CD4-positive, alpha-beta T cell treated with Interleukin-15 for 4 hours (primary cell): ENCODE data around the gene WBP2.
A peak's percentile ranks its signal among the peaks of the same experiment; 100 is the strongest.
"Not testable (repeated sequence)": the region's sequence is repeated elsewhere in the genome, so short reads cannot be mapped to it uniquely, and the experiment has no call there.

ENCODE experiments used
- DNase-seq: peaks from one replicate; pipeline ENCODE4 v3.0.0-alpha.2; 2020; ENCODE audit warnings: low spot score

The WBP2 gene

GRCh38 chr17:75865404-75866188, 10.5 kb upstream of the WBP2 start:
- DNase-seq, result not testable (repeated sequence)

- peak; percentile 34 for DNase-seq
Measured at GRCh38 chr17:75864887-75865286, 9.8 kb upstream of the WBP2 start.

- DNase-seq, result peak; percentile 45
Measured at GRCh38 chr17:75864448-75864871, 9.3 kb upstream of the WBP2 start.

GRCh38 chr17:75861927-75862317, 6.8 kb upstream of the WBP2 start:
- no peak for DNase-seq

- not testable (repeated sequence) for DNase-seq
Measured at GRCh38 chr17:75859358-75859757, 4.2 kb upstream of the WBP2 start.

GRCh38 chr17:75856062-75856756, 1.1 kb upstream of the WBP2 start:
- no peak for DNase-seq

- no peak for DNase-seq
Measured at GRCh38 chr17:75854881-75855309, 240 bp downstream of the WBP2 start.

GRCh38 chr17:75854101-75854748, 910 bp downstream of the WBP2 start:
- DNase-seq, result no peak

GRCh38 chr17:75853433-75853832, 1.7 kb downstream of the WBP2 start:
- no peak for DNase-seq

- DNase-seq, result not testable (repeated sequence)
Measured at GRCh38 chr17:75851693-75851991, 3.5 kb downstream of the WBP2 start.

- no peak for DNase-seq
Measured at GRCh38 chr17:75850928-75851692, 4.0 kb downstream of the WBP2 start.

GRCh38 chr17:75849724-75850123, 5.4 kb downstream of the WBP2 start:
- DNase-seq, result no peak

GRCh38 chr17:75849279-75849646, 5.9 kb downstream of the WBP2 start:
- no peak for DNase-seq

GRCh38 chr17:75848523-75849278, 6.4 kb downstream of the WBP2 start:
- DNase-seq, result peak; percentile 84

GRCh38 chr17:75847614-75848522, 7.3 kb downstream of the WBP2 start:
- DNase-seq, result no peak

- DNase-seq, result no peak
Measured at GRCh38 chr17:75846692-75847613, 8.2 kb downstream of the WBP2 start.

- no peak for DNase-seq
Measured at GRCh38 chr17:75845933-75846691, 9.0 kb downstream of the WBP2 start.

GRCh38 chr17:75845058-75845711, 9.9 kb downstream of the WBP2 start:
- DNase-seq, result peak; percentile 63
